HG02798 (cell line): ENCODE data around the gene ACOT11.

ENCODE experiments used
- ATAC-seq: cut with Tn5 transposase; IDR thresholded peaks from one replicate; pipeline ENCODE4 v1.9.1; 2021; ENCODE audit warnings: mild to moderate bottlenecking; ENCODE audit not compliant: unreplicated experiment, poor library complexity

Gene ACOT11

GRCh38 chr1:54583307-54583686, 35.3 kb downstream of the ACOT11 start:
- no peak for ATAC-seq

- ATAC-seq: no peak
Observed at GRCh38 chr1:54583871-54584270, 35.8 kb downstream of the ACOT11 start.

GRCh38 chr1:54584575-54584974, 36.5 kb downstream of the ACOT11 start:
- ATAC-seq: no peak

- ATAC-seq: no peak
Observed at GRCh38 chr1:54585181-54586066, 37.4 kb downstream of the ACOT11 start.

GRCh38 chr1:54588377-54588776, 40.3 kb downstream of the ACOT11 start:
- ATAC-seq: no peak

GRCh38 chr1:54591127-54591756, 43.2 kb downstream of the ACOT11 start:
- ATAC-seq: no peak

- ATAC-seq: no peak
Observed at GRCh38 chr1:54593571-54594160, 45.6 kb downstream of the ACOT11 start.

GRCh38 chr1:54594463-54594862, 46.4 kb downstream of the ACOT11 start:
- no peak for ATAC-seq

GRCh38 chr1:54595956-54596498, 48.0 kb downstream of the ACOT11 start:
- no peak for ATAC-seq

- ATAC-seq: no peak
Observed at GRCh38 chr1:54596756-54597155, 48.7 kb downstream of the ACOT11 start.

- no peak for ATAC-seq
Observed at GRCh38 chr1:54597455-54598030, 49.5 kb downstream of the ACOT11 start.

GRCh38 chr1:54599211-54599823, 51.3 kb downstream of the ACOT11 start:
- ATAC-seq: no peak

- ATAC-seq: no peak
Observed at GRCh38 chr1:54600947-54601721, 53.1 kb downstream of the ACOT11 start.

GRCh38 chr1:54601730-54602129, 53.7 kb downstream of the ACOT11 start:
- ATAC-seq: no peak

- ATAC-seq: no peak
Observed at GRCh38 chr1:54602554-54602953, 54.5 kb downstream of the ACOT11 start.

- no peak for ATAC-seq
Observed at GRCh38 chr1:54603241-54603640, 55.2 kb downstream of the ACOT11 start.

GRCh38 chr1:54604051-54604450, 56.0 kb downstream of the ACOT11 start:
- ATAC-seq: no peak

GRCh38 chr1:54604572-54605370, 56.7 kb downstream of the ACOT11 start:
- ATAC-seq: no peak
